ENCODE measurements around the gene SRCAP. TPM values are rescaled to one million over a fixed set of nuclear protein-coding genes. Genes with fewer than 3 reads are reported as not detected.

SRCAP gene
- total RNA-seq, 4 donors from 2014 or later, result 50.4 to 109 (median 81.8) TPM

DNA sequence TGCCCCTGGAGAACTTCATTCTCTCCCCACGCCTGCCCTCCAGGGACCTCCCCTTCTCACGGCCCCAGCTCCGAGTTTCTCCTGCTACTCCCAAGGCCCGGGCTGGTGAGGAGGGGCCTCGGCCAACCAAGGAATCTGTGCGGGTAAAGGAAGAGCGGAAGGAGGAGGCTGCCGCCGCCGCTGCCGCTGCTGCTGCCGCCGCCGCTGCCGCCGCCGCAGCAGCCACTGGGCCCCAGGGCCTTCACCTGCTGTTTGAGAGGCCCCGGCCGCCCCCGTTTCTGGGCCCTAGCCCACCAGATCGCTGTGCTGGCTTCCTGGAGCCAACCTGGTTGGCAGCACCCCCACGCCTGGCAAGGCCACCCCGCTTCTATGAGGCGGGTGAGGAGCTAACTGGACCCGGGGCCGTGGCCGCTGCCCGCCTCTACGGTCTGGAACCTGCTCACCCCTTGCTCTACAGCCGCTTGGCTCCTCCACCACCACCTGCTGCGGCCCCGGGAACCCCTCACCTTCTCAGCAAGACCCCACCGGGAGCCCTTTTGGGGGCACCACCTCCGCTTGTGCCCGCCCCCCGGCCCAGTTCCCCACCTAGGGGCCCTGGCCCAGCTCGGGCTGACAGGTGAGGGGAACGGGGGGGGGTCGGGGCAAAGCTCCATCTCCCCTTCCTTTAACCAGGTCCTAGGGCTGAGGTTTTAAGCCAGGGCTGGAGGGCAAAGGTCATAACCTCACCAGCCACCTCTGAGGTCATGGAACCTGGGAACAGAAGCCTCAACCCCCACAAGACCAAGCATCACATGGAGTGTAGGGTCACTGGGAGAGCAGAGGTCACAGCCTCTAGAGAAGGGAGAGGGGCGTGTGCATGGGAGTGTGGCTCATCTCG lies 29.7 kb upstream of the SRCAP start:
- no peak overlapping the region for H3K27ac ChIP-seq
- DNase-seq, result no peak
- H3K36me3 ChIP-seq, result peaks cover 0 to 67% (median 0%) of the 10 kb centered on the region in 3 donors

GRCh38 chr16:30669903-30670824 lies 28.8 kb upstream of the SRCAP start:
- no peaks in the 10 kb centered on the region for H3K27me3 ChIP-seq
- H3K27ac ChIP-seq, result no peak overlapping the region
- DNase-seq, result no peak
- H3K36me3 ChIP-seq, result peaks cover 0 to 58% (median 0%) of the 10 kb centered on the region in 3 donors
- no peaks in the 10 kb centered on the region for H3K4me1 ChIP-seq
- H3K9me3 ChIP-seq, result no peaks in the 10 kb centered on the region
- TF ChIP-seq, protein P1, sequence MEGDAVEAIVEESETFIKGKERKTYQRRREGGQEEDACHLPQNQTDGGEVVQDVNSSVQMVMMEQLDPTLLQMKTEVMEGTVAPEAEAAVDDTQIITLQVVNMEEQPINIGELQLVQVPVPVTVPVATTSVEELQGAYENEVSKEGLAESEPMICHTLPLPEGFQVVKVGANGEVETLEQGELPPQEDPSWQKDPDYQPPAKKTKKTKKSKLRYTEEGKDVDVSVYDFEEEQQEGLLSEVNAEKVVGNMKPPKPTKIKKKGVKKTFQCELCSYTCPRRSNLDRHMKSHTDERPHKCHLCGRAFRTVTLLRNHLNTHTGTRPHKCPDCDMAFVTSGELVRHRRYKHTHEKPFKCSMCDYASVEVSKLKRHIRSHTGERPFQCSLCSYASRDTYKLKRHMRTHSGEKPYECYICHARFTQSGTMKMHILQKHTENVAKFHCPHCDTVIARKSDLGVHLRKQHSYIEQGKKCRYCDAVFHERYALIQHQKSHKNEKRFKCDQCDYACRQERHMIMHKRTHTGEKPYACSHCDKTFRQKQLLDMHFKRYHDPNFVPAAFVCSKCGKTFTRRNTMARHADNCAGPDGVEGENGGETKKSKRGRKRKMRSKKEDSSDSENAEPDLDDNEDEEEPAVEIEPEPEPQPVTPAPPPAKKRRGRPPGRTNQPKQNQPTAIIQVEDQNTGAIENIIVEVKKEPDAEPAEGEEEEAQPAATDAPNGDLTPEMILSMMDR (IDR thresholded peaks at IDR 0.05), result no peak
- no peak for TF ChIP-seq POLR2A (IDR thresholded peaks at IDR 0.05)
- H3K4me3 ChIP-seq, result no peak overlapping the region

More for the DNA sequence above, 29.7 kb upstream of the SRCAP start:
- no peaks in the 10 kb centered on the region for H3K4me1 ChIP-seq
- TF ChIP-seq, protein P1 (IDR thresholded peaks at IDR 0.05), result no peak
- no peak for TF ChIP-seq POLR2A (IDR thresholded peaks at IDR 0.05)
- no peaks in the 10 kb centered on the region for H3K27me3 ChIP-seq
- no peaks in the 10 kb centered on the region for H3K9me3 ChIP-seq
- H3K4me3 ChIP-seq, result no peak overlapping the region

GRCh38 chr16:30675143-30675542 lies 23.8 kb upstream of the SRCAP start:
- Histone ChIP-seq H3K27ac (no peak overlapping the region), H3K4me3 (no peak overlapping the region), H3K27me3 (no peaks in the 10 kb centered on the region), H3K9me3 (no peaks in the 10 kb centered on the region), H3K36me3 (peaks cover 0 to 8% (median 0%) of the 10 kb centered on the region in 3 donors), H3K4me1 (no peaks in the 10 kb centered on the region)
- no peak for TF ChIP-seq POLR2A (IDR thresholded peaks at IDR 0.05)
- TF ChIP-seq, protein P1 (IDR thresholded peaks at IDR 0.05), result no peak
- DNase-seq, result no peak

GRCh38 chr16:30677931-30678585 lies 20.9 kb upstream of the SRCAP start:
- Histone ChIP-seq H3K36me3 (no peaks in the 10 kb centered on the region), H3K27ac (no peak overlapping the region), H3K4me3 (no peak overlapping the region), H3K4me1 (no peaks in the 10 kb centered on the region), H3K9me3 (no peaks in the 10 kb centered on the region), H3K27me3 (no peaks in the 10 kb centered on the region)
- DNase-seq, result no peak
- TF ChIP-seq POLR2A (IDR thresholded peaks at IDR 0.05), result no peak
- TF ChIP-seq, protein P1 (IDR thresholded peaks at IDR 0.05), result no peak

DNA sequence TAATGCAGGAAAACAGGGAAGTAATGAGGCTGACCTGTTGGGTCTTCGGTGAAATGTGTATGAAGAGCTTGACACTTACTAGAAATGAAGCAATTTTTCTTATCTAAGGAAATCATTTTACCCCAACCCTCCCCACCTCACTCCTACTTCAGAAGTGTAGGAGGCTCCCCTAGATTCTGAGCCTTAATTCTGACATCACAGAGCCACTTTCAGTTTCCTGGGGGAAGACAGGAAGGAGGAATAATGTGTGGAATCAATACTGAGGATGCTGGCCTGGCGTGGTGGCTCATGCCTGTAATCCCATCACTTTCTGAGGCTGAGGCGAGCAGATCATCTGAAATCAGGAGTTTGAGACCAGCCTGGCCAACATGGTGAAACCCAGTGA lies 20.4 kb upstream of the SRCAP start:
- Histone ChIP-seq H3K4me3 (no peak overlapping the region), H3K4me1 (no peaks in the 10 kb centered on the region), H3K36me3 (no peaks in the 10 kb centered on the region), H3K9me3 (no peaks in the 10 kb centered on the region), H3K27me3 (no peaks in the 10 kb centered on the region), H3K27ac (no peak overlapping the region)
- TF ChIP-seq, protein P1 (IDR thresholded peaks at IDR 0.05), result no peak
- TF ChIP-seq POLR2A (IDR thresholded peaks at IDR 0.05), result no peak
- no peak for DNase-seq
